HepG2 (cell line): ENCODE data around the gene DDIT4. TPM values are rescaled to one million over a fixed set of nuclear protein-coding genes. Genes with fewer than 3 reads are reported as not detected.

Experiments used
- ATF7-NPFF ChIP-seq: sonication (generic); formaldehyde crosslinking; IDR thresholded peaks from 2 replicates; pipeline ENCODE4 v1.8.1; 2023; ENCODE audit warnings: mild to moderate bottlenecking, low read depth, missing genetic modification reagents, moderate library complexity
- KDM2A ChIP-seq: sonication (generic); formaldehyde crosslinking; IDR thresholded peaks from 2 replicates; pipeline ENCODE4 v1.4.0; 2020; ENCODE audit warnings: low read depth, missing genetic modification reagents, borderline replicate concordance
- POLR2AphosphoS2 ChIP-seq: IDR thresholded peaks from 2 replicates; pipeline ENCODE4 v1.6.1; 2011; ENCODE audit warnings: low read depth, low read length, improper control_type of control experiment
- SNRNP70 ChIP-seq: fragments of 200-400 bp; formaldehyde crosslinking; IDR thresholded peaks from 2 replicates; pipeline ENCODE4 v1.6.1; 2017; ENCODE audit warnings: mild to moderate bottlenecking, low read depth, low read length, moderate library complexity
- SP2 ChIP-seq: sonication (generic); formaldehyde crosslinking; IDR thresholded peaks from 2 replicates; pipeline ENCODE4 v1.5.1; 2020; ENCODE audit warnings: mild to moderate bottlenecking, missing genetic modification reagents
- SPEN ChIP-seq: sonication (generic); formaldehyde crosslinking; IDR thresholded peaks from 2 replicates; pipeline ENCODE4 v1.5.1; 2020; ENCODE audit warnings: low read depth, mild to moderate bottlenecking, missing genetic modification reagents
- TARDBP ChIP-seq: sonication (generic); formaldehyde crosslinking; IDR thresholded peaks from 2 replicates; pipeline ENCODE4 v1.8.0; 2022; ENCODE audit warnings: mild to moderate bottlenecking, missing genetic modification reagents
- TBX2 ChIP-seq: sonication (generic); formaldehyde crosslinking; IDR thresholded peaks from 2 replicates; pipeline ENCODE4 v1.5.0; 2020; ENCODE audit warnings: missing genetic modification reagents, mild to moderate bottlenecking, borderline replicate concordance
- TSC22D2 ChIP-seq: sonication (generic); formaldehyde crosslinking; IDR thresholded peaks from 2 replicates; pipeline ENCODE4 v1.5.1; 2020; ENCODE audit warnings: missing genetic modification reagents, mild to moderate bottlenecking, borderline replicate concordance
- ZNF552 ChIP-seq: sonication (generic); formaldehyde crosslinking; IDR thresholded peaks from 2 replicates; pipeline ENCODE4 v1.9.0; 2022; ENCODE audit warnings: missing genetic modification reagents, mild to moderate bottlenecking, borderline replicate concordance
- ZNF879 ChIP-seq: sonication (generic); formaldehyde crosslinking; IDR thresholded peaks from 2 replicates; pipeline ENCODE4 v1.8.1; 2023; ENCODE audit warnings: missing genetic modification reagents
- ZNF891 ChIP-seq: sonication (generic); formaldehyde crosslinking; IDR thresholded peaks from 2 replicates; pipeline ENCODE4 v1.5.0; 2020; ENCODE audit warnings: mild to moderate bottlenecking, missing genetic modification reagents
- polyA plus RNA-seq, 8 experiments: library from polyadenylated mRNA; depleted of rRNA in 3 of 8; stranded (reverse) in 7 of 8; unstranded in 1 of 8; fragments of >200 nt; fragmentation: Illumina TruSeq in 4 of 8; extraction: Trizol in 4 of 8; gene quantifications; 2 replicates each; pipeline versions ENCODE4 v1.2.1 to v1.2.3, GENCODE V29; 2011 to 2016; ENCODE audit warnings: low read depth in 4 of 8, missing spikeins in 1 of 8, mixed read lengths in 1 of 8; ENCODE audit not compliant: insufficient read depth in 1 of 8
- total RNA-seq, 5 experiments: library from RNA; depleted of rRNA; stranded (reverse); fragments of >200 nt; fragmentation: Illumina TruSeq; extraction: Trizol; gene quantifications; 2 replicates each; pipeline ENCODE4 v1.2.3, GENCODE V29; 2016; ENCODE audit warnings: low read depth in 1 of 5
- TF ChIP-seq, protein P1 (sequence below): sonication (generic); formaldehyde crosslinking; IDR thresholded peaks from 2 replicates; pipeline ENCODE4 v1.5.0; 2020; ENCODE audit warnings: mild to moderate bottlenecking, missing genetic modification reagents
- TF ChIP-seq, protein P2 (sequence below): sonication (generic); formaldehyde crosslinking; IDR thresholded peaks from 2 replicates; pipeline ENCODE4 v1.9.0; 2022; ENCODE audit warnings: missing genetic modification reagents, mild to moderate bottlenecking, borderline replicate concordance
- TF ChIP-seq, protein P3 (sequence below): sonication (generic); formaldehyde crosslinking; IDR thresholded peaks from 2 replicates; pipeline ENCODE4 v1.4.0; 2020; ENCODE audit warnings: missing genetic modification reagents
- TF ChIP-seq, protein P4 (sequence below): sonication (generic); formaldehyde crosslinking; IDR thresholded peaks from 2 replicates; pipeline ENCODE4 v1.4.0; 2020; ENCODE audit warnings: missing genetic modification reagents
- TF ChIP-seq, protein P5 (sequence below): IDR thresholded peaks from 2 replicates; pipeline ENCODE4 v1.6.1; 2016

Gene DDIT4
- total and polyA plus RNA-seq, 2 of the 13 experiments (the other 11 are each of a cell fraction or from before 2014, with no cell fraction given) = 35.6 to 40.7 TPM

DNA sequence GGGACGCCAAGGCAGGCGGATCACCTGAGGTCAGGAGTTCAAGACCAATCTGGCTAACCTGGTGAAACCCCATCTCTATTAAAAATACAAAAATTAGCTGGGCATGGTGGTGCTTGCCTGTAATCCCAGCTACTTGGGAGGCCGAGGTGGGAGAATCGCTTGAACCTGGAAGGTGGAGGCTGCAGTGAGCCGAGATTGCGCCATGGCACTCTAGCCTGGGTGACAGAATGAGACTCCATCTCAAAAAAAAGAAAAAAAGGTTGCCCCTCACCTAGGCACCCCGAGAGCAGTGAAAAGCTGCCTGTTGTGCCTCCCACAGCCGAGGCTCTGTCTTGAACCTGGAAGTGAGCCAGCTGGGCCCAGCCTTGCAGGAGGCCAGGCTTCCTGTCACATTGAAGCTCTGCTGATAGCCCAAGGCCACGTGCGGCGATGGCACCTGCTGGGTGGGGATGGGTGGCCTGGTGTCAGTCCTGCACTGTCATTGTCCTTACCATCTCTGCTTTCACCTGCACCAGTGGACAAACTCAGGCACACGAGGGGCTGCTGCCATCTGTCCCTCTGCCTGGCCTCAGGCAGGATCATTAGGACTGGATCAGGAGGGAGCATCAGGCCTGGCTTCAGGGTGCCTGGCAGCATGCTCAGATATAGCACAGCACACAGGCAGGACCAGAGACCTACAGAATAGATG lies 43.2 kb downstream of the DDIT4 start (continued):
- TF ChIP-seq, protein P1, sequence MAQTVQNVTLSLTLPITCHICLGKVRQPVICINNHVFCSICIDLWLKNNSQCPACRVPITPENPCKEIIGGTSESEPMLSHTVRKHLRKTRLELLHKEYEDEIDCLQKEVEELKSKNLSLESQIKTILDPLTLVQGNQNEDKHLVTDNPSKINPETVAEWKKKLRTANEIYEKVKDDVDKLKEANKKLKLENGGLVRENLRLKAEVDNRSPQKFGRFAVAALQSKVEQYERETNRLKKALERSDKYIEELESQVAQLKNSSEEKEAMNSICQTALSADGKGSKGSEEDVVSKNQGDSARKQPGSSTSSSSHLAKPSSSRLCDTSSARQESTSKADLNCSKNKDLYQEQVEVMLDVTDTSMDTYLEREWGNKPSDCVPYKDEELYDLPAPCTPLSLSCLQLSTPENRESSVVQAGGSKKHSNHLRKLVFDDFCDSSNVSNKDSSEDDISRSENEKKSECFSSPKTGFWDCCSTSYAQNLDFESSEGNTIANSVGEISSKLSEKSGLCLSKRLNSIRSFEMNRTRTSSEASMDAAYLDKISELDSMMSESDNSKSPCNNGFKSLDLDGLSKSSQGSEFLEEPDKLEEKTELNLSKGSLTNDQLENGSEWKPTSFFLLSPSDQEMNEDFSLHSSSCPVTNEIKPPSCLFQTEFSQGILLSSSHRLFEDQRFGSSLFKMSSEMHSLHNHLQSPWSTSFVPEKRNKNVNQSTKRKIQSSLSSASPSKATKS (CRISPR knock-in tag) = no peak
- TF ChIP-seq, protein P2, sequence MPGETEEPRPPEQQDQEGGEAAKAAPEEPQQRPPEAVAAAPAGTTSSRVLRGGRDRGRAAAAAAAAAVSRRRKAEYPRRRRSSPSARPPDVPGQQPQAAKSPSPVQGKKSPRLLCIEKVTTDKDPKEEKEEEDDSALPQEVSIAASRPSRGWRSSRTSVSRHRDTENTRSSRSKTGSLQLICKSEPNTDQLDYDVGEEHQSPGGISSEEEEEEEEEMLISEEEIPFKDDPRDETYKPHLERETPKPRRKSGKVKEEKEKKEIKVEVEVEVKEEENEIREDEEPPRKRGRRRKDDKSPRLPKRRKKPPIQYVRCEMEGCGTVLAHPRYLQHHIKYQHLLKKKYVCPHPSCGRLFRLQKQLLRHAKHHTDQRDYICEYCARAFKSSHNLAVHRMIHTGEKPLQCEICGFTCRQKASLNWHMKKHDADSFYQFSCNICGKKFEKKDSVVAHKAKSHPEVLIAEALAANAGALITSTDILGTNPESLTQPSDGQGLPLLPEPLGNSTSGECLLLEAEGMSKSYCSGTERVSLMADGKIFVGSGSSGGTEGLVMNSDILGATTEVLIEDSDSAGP (CRISPR knock-in tag) = peak; percentile 67; the same call in 1 of the 2 replicates
- TF ChIP-seq, protein P3, sequence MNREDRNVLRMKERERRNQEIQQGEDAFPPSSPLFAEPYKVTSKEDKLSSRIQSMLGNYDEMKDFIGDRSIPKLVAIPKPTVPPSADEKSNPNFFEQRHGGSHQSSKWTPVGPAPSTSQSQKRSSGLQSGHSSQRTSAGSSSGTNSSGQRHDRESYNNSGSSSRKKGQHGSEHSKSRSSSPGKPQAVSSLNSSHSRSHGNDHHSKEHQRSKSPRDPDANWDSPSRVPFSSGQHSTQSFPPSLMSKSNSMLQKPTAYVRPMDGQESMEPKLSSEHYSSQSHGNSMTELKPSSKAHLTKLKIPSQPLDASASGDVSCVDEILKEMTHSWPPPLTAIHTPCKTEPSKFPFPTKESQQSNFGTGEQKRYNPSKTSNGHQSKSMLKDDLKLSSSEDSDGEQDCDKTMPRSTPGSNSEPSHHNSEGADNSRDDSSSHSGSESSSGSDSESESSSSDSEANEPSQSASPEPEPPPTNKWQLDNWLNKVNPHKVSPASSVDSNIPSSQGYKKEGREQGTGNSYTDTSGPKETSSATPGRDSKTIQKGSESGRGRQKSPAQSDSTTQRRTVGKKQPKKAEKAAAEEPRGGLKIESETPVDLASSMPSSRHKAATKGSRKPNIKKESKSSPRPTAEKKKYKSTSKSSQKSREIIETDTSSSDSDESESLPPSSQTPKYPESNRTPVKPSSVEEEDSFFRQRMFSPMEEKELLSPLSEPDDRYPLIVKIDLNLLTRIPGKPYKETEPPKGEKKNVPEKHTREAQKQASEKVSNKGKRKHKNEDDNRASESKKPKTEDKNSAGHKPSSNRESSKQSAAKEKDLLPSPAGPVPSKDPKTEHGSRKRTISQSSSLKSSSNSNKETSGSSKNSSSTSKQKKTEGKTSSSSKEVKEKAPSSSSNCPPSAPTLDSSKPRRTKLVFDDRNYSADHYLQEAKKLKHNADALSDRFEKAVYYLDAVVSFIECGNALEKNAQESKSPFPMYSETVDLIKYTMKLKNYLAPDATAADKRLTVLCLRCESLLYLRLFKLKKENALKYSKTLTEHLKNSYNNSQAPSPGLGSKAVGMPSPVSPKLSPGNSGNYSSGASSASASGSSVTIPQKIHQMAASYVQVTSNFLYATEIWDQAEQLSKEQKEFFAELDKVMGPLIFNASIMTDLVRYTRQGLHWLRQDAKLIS (CRISPR knock-in tag) = no peak
- TF ChIP-seq, protein P4, sequence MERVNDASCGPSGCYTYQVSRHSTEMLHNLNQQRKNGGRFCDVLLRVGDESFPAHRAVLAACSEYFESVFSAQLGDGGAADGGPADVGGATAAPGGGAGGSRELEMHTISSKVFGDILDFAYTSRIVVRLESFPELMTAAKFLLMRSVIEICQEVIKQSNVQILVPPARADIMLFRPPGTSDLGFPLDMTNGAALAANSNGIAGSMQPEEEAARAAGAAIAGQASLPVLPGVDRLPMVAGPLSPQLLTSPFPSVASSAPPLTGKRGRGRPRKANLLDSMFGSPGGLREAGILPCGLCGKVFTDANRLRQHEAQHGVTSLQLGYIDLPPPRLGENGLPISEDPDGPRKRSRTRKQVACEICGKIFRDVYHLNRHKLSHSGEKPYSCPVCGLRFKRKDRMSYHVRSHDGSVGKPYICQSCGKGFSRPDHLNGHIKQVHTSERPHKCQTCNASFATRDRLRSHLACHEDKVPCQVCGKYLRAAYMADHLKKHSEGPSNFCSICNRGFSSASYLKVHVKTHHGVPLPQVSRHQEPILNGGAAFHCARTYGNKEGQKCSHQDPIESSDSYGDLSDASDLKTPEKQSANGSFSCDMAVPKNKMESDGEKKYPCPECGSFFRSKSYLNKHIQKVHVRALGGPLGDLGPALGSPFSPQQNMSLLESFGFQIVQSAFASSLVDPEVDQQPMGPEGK (CRISPR knock-in tag) = peak; percentile 83
- TF ChIP-seq KDM2A (CRISPR knock-in tag) (peak; percentile 61; the same call in 1 of the 2 replicates), SPEN (CRISPR knock-in tag) (peak; percentile 92), SP2 (CRISPR knock-in tag) (no peak), ATF7-NPFF (CRISPR knock-in tag) (peak; percentile 78), POLR2AphosphoS2 (no peak), ZNF891 (CRISPR knock-in tag) (peak; percentile 64; the same call in 1 of the 2 replicates), ZNF879 (CRISPR knock-in tag) (no peak), TSC22D2 (0 out of 2 replicates have a peak, but pooled peaks have one; percentile 61), TBX2 (CRISPR knock-in tag) (peak; percentile 91; the same call in 1 of the 2 replicates), SNRNP70 (no peak), ZNF552 (CRISPR knock-in tag) (peak; percentile 58; the same call in 1 of the 2 replicates), TARDBP (CRISPR knock-in tag) (peak; percentile 87)
- TF ChIP-seq, protein P5, sequence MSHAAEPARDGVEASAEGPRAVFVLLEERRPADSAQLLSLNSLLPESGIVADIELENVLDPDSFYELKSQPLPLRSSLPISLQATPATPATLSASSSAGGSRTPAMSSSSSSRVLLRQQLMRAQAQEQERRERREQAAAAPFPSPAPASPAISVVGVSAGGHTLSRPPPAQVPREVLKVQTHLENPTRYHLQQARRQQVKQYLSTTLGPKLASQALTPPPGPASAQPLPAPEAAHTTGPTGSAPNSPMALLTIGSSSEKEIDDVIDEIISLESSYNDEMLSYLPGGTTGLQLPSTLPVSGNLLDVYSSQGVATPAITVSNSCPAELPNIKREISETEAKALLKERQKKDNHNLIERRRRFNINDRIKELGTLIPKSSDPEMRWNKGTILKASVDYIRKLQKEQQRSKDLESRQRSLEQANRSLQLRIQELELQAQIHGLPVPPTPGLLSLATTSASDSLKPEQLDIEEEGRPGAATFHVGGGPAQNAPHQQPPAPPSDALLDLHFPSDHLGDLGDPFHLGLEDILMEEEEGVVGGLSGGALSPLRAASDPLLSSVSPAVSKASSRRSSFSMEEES (CRISPR knock-in tag) = peak; percentile 88
